AG04449 (cell line): ENCODE measurements around the gene AGK.

Source experiments
- CTCF ChIA-PET: fragments of 350-600 bp; formaldehyde crosslinking; extraction: SDS; loops from one replicate; lab custom pipeline; 2021; ENCODE audit warnings: antibody characterized with exemption; lab: Yijun Ruan, JAX
- POLR2A ChIA-PET: fragments of 400-600, 350-600 bp; formaldehyde crosslinking; extraction: SDS; loops from one replicate; lab custom pipeline; 2020; ENCODE audit warnings: antibody characterized with exemption, inconsistent platforms; lab: Yijun Ruan, JAX
- DNase-seq: peaks from one replicate; pipeline ENCODE4 v3.0.0-alpha.2; 2010; ENCODE audit warnings: low read depth, low spot score
- H3K4me3 ChIP-seq: 2 replicates; pipeline ENCODE4 v1.5.1; 2011; ENCODE audit warnings: low read depth, mild to moderate bottlenecking, control low read depth, low read length
- TF ChIP-seq, protein P1 (sequence below): IDR thresholded peaks from one replicate; pipeline ENCODE4 v1.5.1; 2011; ENCODE audit warnings: mild to moderate bottlenecking, moderate library complexity, low read length, control low read depth, inconsistent platforms; ENCODE audit not compliant: insufficient read depth; ENCODE audit errors: missing control alignments

Gene AGK

DNA sequence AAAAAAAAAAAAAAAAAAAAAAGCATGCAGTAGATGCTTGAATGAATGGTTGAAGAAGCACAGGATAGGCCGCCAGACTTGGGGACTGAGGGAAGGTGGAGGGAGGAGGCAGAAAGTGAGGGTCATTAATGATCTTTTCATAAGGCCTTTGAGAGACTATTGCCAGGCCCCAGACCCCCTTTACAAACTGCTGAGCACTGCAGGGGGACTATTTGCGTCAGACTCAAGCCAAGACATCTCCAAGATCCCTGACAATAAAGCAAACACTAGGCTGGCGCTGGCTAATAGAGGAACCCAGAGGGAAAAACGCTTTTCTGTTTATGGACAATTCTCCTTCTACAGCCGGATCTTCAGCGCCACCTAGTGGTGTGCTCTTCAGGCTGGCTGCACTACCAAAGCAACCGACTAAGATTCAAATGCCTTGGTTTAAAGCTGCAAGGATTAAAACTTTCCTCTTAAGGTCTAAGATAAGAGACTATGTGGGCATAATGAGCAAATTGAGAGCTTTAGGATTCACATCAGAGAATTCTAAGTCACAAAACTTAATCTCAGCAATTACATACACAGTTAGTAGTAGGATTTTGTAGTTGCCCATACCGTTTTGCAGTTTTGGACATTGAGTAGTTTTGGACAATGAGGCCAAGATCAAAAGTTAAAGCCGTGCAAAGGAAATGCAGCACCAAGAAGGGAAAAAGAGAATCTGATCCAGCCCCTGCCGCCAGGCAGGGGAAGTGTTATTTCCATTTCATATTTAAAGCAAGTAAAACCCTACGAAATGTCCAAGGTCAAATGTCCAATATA is 17.9 kb upstream of the AGK start:
- TF ChIP-seq, protein P1, sequence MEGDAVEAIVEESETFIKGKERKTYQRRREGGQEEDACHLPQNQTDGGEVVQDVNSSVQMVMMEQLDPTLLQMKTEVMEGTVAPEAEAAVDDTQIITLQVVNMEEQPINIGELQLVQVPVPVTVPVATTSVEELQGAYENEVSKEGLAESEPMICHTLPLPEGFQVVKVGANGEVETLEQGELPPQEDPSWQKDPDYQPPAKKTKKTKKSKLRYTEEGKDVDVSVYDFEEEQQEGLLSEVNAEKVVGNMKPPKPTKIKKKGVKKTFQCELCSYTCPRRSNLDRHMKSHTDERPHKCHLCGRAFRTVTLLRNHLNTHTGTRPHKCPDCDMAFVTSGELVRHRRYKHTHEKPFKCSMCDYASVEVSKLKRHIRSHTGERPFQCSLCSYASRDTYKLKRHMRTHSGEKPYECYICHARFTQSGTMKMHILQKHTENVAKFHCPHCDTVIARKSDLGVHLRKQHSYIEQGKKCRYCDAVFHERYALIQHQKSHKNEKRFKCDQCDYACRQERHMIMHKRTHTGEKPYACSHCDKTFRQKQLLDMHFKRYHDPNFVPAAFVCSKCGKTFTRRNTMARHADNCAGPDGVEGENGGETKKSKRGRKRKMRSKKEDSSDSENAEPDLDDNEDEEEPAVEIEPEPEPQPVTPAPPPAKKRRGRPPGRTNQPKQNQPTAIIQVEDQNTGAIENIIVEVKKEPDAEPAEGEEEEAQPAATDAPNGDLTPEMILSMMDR, result peak; percentile 87
- ChIA-PET CTCF (interaction anchor here (0.6 to 4.6 kb wide), 37 partner anchors 8 to 1015 kb away, joined by 3 to 39 read pairs (median 4); partner anchors contain the start of genes AGK and MRPS33), POLR2A (no interaction called here)
- no peak overlapping the region for H3K4me3 ChIP-seq
- peak; percentile 24 for DNase-seq

DNA sequence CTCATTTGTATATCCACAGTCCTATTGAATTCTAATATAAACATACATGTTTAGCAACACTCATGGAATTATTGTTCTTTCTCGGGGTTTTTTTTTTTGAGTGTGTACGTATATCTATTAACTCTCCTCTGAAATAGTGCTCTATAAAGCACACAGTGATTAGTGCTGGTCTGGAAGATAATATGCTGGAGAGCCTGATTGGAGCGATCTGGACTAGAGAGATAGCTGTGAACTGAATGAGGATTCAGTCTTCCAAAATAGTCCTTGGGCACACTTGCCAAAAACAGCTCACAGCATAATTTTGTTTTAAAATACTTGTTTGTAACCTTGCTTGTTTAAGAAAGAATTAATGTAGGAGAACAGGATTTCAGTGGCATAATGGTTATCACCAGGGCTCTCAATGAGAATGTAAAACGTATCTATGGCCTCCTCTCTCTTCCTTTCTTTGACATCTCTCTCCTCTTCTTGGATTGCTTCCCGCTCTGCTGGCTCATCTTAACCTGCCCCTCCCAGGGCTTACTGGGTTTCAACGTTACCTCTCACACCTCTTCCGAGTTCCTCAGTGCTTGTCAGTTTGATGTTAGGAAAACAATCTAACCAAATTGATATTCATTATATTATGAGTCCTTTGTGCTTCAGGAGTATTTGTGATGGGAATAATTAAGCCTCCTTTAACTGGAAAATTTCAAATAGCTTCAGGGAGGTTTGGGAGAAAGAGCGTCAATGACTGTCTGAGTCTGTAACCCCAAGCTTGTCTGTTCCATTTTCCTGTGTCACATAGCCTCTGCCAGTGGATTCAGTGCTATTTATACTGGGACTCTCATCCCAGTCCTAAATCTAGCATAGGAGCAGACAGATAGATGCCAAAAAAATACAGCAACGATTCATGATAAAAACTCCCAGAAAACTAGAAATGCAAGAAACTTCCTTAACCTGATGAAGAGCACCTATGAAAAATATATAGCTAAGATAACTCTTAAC is 16.2 kb upstream of the AGK start:
- DNase-seq, result no peak
- H3K4me3 ChIP-seq, result no peak overlapping the region
- TF ChIP-seq, protein P1, result no peak
- ChIA-PET POLR2A (no interaction called here), CTCF (interaction anchor here (0.9 to 4.6 kb wide), 12 partner anchors 8 to 881 kb away, joined by 3 to 39 read pairs (median 7); partner anchors contain the start of genes AGK and MRPS33)

DNA sequence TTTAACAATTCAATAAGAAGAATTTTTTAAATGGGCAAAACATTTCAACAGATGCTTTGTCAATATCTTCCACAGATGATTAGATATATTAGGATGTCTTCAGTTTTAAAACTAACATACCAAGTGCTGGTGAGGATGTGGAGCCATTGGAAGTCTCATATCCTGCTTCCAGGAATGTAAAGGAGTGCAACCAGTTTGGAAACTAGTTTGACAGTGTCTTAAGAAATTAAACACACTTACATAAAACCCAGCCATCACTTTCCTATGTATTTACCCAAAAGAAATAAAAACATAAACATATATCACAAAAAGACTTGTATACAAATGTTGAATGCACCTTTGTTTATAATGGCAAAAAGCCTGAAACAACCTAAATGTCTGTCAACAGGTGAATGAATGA is 13.3 kb upstream of the AGK start:
- CTCF ChIA-PET, result no interaction called here
- no peak for DNase-seq
- TF ChIP-seq, protein P1, result no peak
- H3K4me3 ChIP-seq, result no peak overlapping the region
- POLR2A ChIA-PET, result no interaction called here

DNA sequence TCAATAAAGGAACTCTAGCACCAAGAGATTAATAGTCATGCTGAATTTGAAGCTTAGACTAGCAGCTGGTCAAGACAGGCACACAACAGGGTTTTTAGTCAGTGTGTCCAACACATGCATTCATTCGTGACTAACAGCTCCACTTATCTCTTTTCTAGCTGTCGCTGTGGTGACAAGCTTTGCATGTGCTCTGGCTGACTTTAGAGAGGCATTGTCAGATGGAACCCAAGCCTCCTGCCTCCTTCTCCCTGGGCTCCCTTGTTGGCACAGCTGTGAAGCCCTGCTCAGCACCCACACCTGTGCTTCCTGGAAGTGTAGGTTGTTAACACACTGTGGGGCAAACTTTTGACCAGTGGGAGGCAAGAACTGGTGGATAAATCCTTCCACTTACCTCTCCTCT is 9.8 kb upstream of the AGK start:
- H3K4me3 ChIP-seq, result no peak overlapping the region
- ChIA-PET CTCF (interaction anchor here (1.0 to 4.4 kb wide), 3 partner anchors 8 to 197 kb away, joined by 3 to 39 read pairs (median 3); partner anchors contain the start of gene SSBP1), POLR2A (no interaction called here)
- no peak for DNase-seq
- TF ChIP-seq, protein P1, result no peak

DNA sequence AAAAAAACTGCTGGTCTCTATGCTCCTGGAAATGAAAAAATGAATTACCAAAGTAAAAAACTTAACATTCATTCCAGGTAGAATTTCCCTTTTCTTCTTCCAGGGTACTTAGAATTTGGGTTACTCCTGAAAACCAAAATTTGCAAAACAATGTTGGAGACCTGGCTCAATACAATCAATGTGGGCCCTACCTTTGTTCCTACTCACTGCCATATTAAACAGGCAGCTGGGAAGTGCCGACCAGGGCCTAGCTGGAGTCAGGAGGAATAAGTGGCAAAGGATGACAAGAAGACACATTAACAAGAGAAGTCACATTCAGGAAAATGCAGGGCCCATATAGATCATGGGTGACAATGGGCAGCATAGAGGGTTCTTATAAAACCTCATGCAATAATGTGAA is 6.4 kb upstream of the AGK start:
- no peak for DNase-seq
- no peak overlapping the region for H3K4me3 ChIP-seq
- ChIA-PET POLR2A (no interaction called here), CTCF (interaction anchor here (4.4 kb wide), 1 partner anchor 11 kb away, joined by 39 read pairs; no protein-coding TSS in a partner anchor)
- TF ChIP-seq, protein P1, result no peak
